Spleen (tissue), 11 donors: ENCODE measurements around the gene VPS8. TPM values are rescaled to one million over a fixed set of nuclear protein-coding genes. Genes with fewer than 3 reads are reported as not detected.

Experiments used
- DNase-seq: peaks from one replicate; pipeline ENCODE4 v3.0.0-alpha.2; 2020
- H3K27ac ChIP-seq, 8 donors: fragments of 200-600 bp; sonication (generic) in 7 of 8; 1 replicate in 4 of 8; 2 replicates in 4 of 8; pipeline versions ENCODE4 v1.5.0 to v1.8.0; 2016 to 2021; ENCODE audit warnings: inconsistent platforms in 4 of 8, mild to moderate bottlenecking in 4 of 8, moderate library complexity in 1 of 8
- H3K27me3 ChIP-seq, 7 donors: fragments of 200-600 bp; sonication (generic) in 6 of 7; replicated peaks in 1 of 7; 1 replicate in 4 of 7; 2 replicates in 3 of 7; pipeline versions ENCODE4 v1.5.0 to v1.8.0; 2016 to 2021; ENCODE audit warnings: inconsistent platforms in 3 of 7, mild to moderate bottlenecking in 1 of 7
- H3K36me3 ChIP-seq, 6 donors: fragments of 200-600 bp; sonication (generic) in 5 of 6; 1 replicate in 4 of 6; 2 replicates in 2 of 6; pipeline versions ENCODE4 v1.5.0 to v1.8.0; 2016 to 2021; ENCODE audit warnings: inconsistent platforms in 2 of 6
- H3K4me1 ChIP-seq, 6 donors: fragments of 200-600 bp; sonication (generic) in 5 of 6; 1 replicate in 3 of 6; 2 replicates in 3 of 6; pipeline versions ENCODE4 v1.5.0 to v1.8.0; 2016 to 2021; ENCODE audit warnings: inconsistent platforms in 3 of 6
- H3K4me3 ChIP-seq, 8 donors: fragments of 200-600 bp; sonication (generic) in 7 of 8; 1 replicate in 4 of 8; 2 replicates in 4 of 8; pipeline versions ENCODE4 v1.5.0 to v1.8.0; 2016 to 2021; ENCODE audit warnings: inconsistent platforms in 4 of 8, mild to moderate bottlenecking in 4 of 8, moderate library complexity in 2 of 8
- H3K9me3 ChIP-seq, 8 donors: fragments of 200-600 bp; sonication (generic) in 7 of 8; 1 replicate in 4 of 8; 2 replicates in 4 of 8; pipeline versions ENCODE4 v1.5.0 to v1.8.0; 2016 to 2021; ENCODE audit warnings: inconsistent platforms in 4 of 8
- CTCF ChIP-seq, 11 experiments: fragments of 200-600 bp in 7 of 11; fragments of 450-650 bp in 4 of 11; sonication (generic) in 4 of 11; IDR thresholded peaks in 8 of 11; conservative IDR thresholded peaks in 3 of 11; 1 replicate in 7 of 11; 2 replicates in 4 of 11; pipeline versions ENCODE4 v1.4.0 to v1.8.0; 2016 to 2021; ENCODE audit warnings: antibody characterized with exemption in 11 of 11, inconsistent platforms in 4 of 11, mild to moderate bottlenecking in 1 of 11
- POLR2A ChIP-seq, 3 donors: fragments of 450-650 bp; IDR thresholded peaks; one replicate each; pipeline ENCODE4 v1.5.1; 2017; ENCODE audit warnings: antibody characterized with exemption in 3 of 3, mild to moderate bottlenecking in 1 of 3
- POLR2AphosphoS5 ChIP-seq, 3 donors: sonication (generic); formaldehyde crosslinking; IDR thresholded peaks; one replicate each; pipeline ENCODE4 v1.5.1; 2017; ENCODE audit warnings: antibody characterized with exemption in 3 of 3
- WGBS, 5 donors: extraction: QIAGEN DNeasy Blood & Tissue Kit in 3 of 5; methylation state at CpG; one replicate each; pipeline versions ENCODE4 v1.1.5 to v1.1.7; 2013 to 2018; 5-methylcytosine and 5-hydroxymethylcytosine counted together
- intact Hi-C: fragments of 100-400 bp; cut with DNase I; formaldehyde crosslinking; loops from one replicate; pipeline ENCODE4 v1.15.0; 2023; ENCODE audit warnings: low total_unique reads
- polyA plus RNA-seq, 3 donors: library from polyadenylated mRNA; stranded (reverse); fragments of 200-250 nt; gene quantifications; one replicate each; pipeline ENCODE4 v1.2.1, GENCODE V29; 2013
- total RNA-seq, 7 donors: library from RNA; depleted of rRNA in 3 of 7; stranded (reverse); fragments of >200 nt in 3 of 7; fragmentation: NEBNext Ultra II Directional in 4 of 7; extraction: Animal tissue kit (Norgen Biotek cat#: 25700) in 4 of 7; gene quantifications; one replicate each; pipeline versions ENCODE4 v1.1.0 to v1.2.1, GENCODE V29; 2016 to 2021
- donor health status: healthy with polysubstance abuse.
- donor health status: DM: no; HTN: no; CAD: no; lungs with moderate emphysema.
- donor health status: DM: no; HTN: no; CAD: no.
- donor health status: Bipolar disorder and iron deficiency.
- donor health status: healthy.
- donor health status: DM: no; HTN: no; CAD: no.
- donor health status: DM: yes; HTN: yes; CAD: no.

Gene VPS8
- total and polyA plus RNA-seq, 10 donors = 9.1 to 169 (median 97.5) TPM

GRCh38 chr3:184785890-184786279 lies 26.1 kb upstream of the VPS8 start:
- H3K27ac ChIP-seq = peak overlapping the region in 5 of 8 donors; percentile 16 to 54 (median 43)
- WGBS, 5 donors = 72 to 83% (median 75%) methylated on average over 12 of the region's 12 CpGs
- H3K4me3 ChIP-seq = no peak overlapping the region
- peaks cover 0 to 28% (median 21%) of the 10 kb centered on the region in 6 donors for H3K4me1 ChIP-seq
- no peaks in the 10 kb centered on the region for H3K9me3 ChIP-seq
- DNase-seq = no peak
- no peak for TF ChIP-seq POLR2AphosphoS5 (IDR thresholded peaks at IDR 0.05)
- no peak for TF ChIP-seq POLR2A (IDR thresholded peaks at IDR 0.05)
- TF ChIP-seq CTCF (IDR thresholded peaks at IDR 0.05 in 8 of 11, conservative IDR thresholded peaks at IDR 0.05 in 3 of 11) = no peak
- H3K27me3 ChIP-seq = peaks cover 0 to 15% (median 0%) of the 10 kb centered on the region in 7 donors
- no peaks in the 10 kb centered on the region for H3K36me3 ChIP-seq
- intact Hi-C loops = no loop called here

- TF ChIP-seq CTCF (IDR thresholded peaks at IDR 0.05 in 8 of 11, conservative IDR thresholded peaks at IDR 0.05 in 3 of 11) (no peak), POLR2A (IDR thresholded peaks at IDR 0.05) (no peak), POLR2AphosphoS5 (IDR thresholded peaks at IDR 0.05) (peak in 1 of 3 donors; percentile 37)
- Histone ChIP-seq H3K9me3 (no peaks in the 10 kb centered on the region), H3K4me1 (peaks cover 0 to 28% (median 21%) of the 10 kb centered on the region in 6 donors), H3K36me3 (no peaks in the 10 kb centered on the region), H3K4me3 (no peak overlapping the region), H3K27ac (peak overlapping the region in 6 of 8 donors; percentile 2 to 54 (median 40)), H3K27me3 (peaks cover 0 to 15% (median 0%) of the 10 kb centered on the region in 7 donors)
- intact Hi-C loops = no loop called here
- DNase-seq = no peak
- WGBS, 5 donors = 13 to 18% (median 15%) methylated on average over 7 to 10 of the region's 10 CpGs
Observed at GRCh38 chr3:184786280-184786941, 25.6 kb upstream of the VPS8 start.

- H3K27ac ChIP-seq = no peak overlapping the region
Observed at GRCh38 chr3:184788751-184789150, 23.2 kb upstream of the VPS8 start.

More at GRCh38 chr3:184788751-184789150, 23.2 kb upstream of the VPS8 start:
- intact Hi-C loops = no loop called here
- DNase-seq = no peak
- peaks cover 0 to 11% (median 0%) of the 10 kb centered on the region in 7 donors for H3K27me3 ChIP-seq
- H3K4me3 ChIP-seq = no peak overlapping the region
- H3K36me3 ChIP-seq = no peaks in the 10 kb centered on the region
- 87 to 92% (median 88%) methylated on average over 4 of the region's 4 CpGs for WGBS, 5 donors
- TF ChIP-seq POLR2A (IDR thresholded peaks at IDR 0.05) = no peak
- no peak for TF ChIP-seq CTCF (IDR thresholded peaks at IDR 0.05 in 8 of 11, conservative IDR thresholded peaks at IDR 0.05 in 3 of 11)
- TF ChIP-seq POLR2AphosphoS5 (IDR thresholded peaks at IDR 0.05) = no peak
- H3K9me3 ChIP-seq = no peaks in the 10 kb centered on the region
- H3K4me1 ChIP-seq = peaks cover 0 to 28% (median 21%) of the 10 kb centered on the region in 6 donors
